Suprapubic skin (tissue), 4 donors: ENCODE measurements around the gene EML1. TPM values are rescaled to one million over a fixed set of nuclear protein-coding genes. Genes with fewer than 3 reads are reported as not detected.

Source experiments
- DNase-seq, 2 donors: peaks; one replicate each; pipeline ENCODE4 v3.0.0-alpha.2; 2019; ENCODE audit warnings: low spot score in 2 of 2
- H3K27ac ChIP-seq: fragments of 200-600 bp; sonication (generic); one replicate; pipeline ENCODE4 v1.5.1; 2019
- H3K27me3 ChIP-seq: fragments of 200-600 bp; sonication (generic); one replicate; pipeline ENCODE4 v1.5.1; 2019
- H3K36me3 ChIP-seq: fragments of 200-600 bp; sonication (generic); one replicate; pipeline ENCODE4 v1.5.1; 2019
- H3K4me1 ChIP-seq: fragments of 200-600 bp; sonication (generic); one replicate; pipeline ENCODE4 v1.5.1; 2019
- H3K4me3 ChIP-seq: fragments of 200-600 bp; sonication (generic); one replicate; pipeline ENCODE4 v1.5.1; 2019; ENCODE audit warnings: mild to moderate bottlenecking
- H3K9me3 ChIP-seq: fragments of 200-600 bp; sonication (generic); one replicate; pipeline ENCODE4 v1.5.1; 2019
- EP300 ChIP-seq: sonication (generic); formaldehyde crosslinking; IDR thresholded peaks from one replicate; pipeline ENCODE4 v1.6.1; 2017; ENCODE audit warnings: antibody characterized with exemption
- POLR2A ChIP-seq, 2 donors: fragments of 450-650 bp; IDR thresholded peaks; one replicate each; pipeline ENCODE4 v1.6.1; 2017; ENCODE audit warnings: antibody characterized with exemption in 2 of 2, mild to moderate bottlenecking in 2 of 2, moderate library complexity in 2 of 2
- POLR2AphosphoS5 ChIP-seq, 3 donors: sonication (generic); formaldehyde crosslinking; IDR thresholded peaks; one replicate each; pipeline ENCODE4 v1.6.1; 2017; ENCODE audit warnings: antibody characterized with exemption in 3 of 3
- WGBS: methylation state at CpG from one replicate; pipeline ENCODE4 v1.1.5; 2018; 5-methylcytosine and 5-hydroxymethylcytosine counted together
- total RNA-seq, 4 donors: library from RNA; depleted of rRNA; stranded (reverse); fragments of >200 nt; gene quantifications; one replicate each; pipeline ENCODE4 v1.1.0, GENCODE V29; 2016
- TF ChIP-seq, protein P1 (sequence below), 2 donors: fragments of 200-600 bp in 1 of 2; fragments of 450-650 bp in 1 of 2; sonication (generic) in 1 of 2; IDR thresholded peaks; one replicate each; pipeline ENCODE4 v1.5.1; 2016 to 2019; ENCODE audit warnings: antibody characterized with exemption in 2 of 2, mild to moderate bottlenecking in 1 of 2, moderate library complexity in 1 of 2

The EML1 gene
- total RNA-seq, 4 donors from 2014 or later, result 9.6 to 17.6 (median 15.4) TPM

DNA sequence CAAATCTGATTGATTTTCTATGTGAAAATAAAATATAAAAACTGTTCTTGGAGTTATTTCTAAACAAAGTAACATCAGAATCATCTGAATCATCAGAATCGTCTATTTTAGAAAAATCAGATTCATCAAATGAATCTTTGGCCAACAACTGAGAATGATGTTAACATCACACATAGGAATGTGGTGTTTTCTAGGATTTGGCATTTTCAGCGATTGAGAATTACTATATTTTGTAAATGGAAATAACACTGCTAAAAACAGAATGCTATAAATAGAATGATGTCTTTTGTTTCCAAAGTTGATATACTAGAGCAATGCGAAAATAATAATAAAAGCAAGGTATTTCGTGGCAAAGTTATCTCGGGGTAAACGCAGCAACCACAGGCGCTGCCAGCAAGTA is 198.1 kb downstream of the EML1 start:
- H3K27me3 ChIP-seq, result no peaks in the 10 kb centered on the region
- 73% methylated on average over 7 of the region's 7 CpGs for WGBS
- no peak overlapping the region for H3K4me3 ChIP-seq
- H3K27ac ChIP-seq, result no peak overlapping the region
- DNase-seq, result no peak
- H3K9me3 ChIP-seq, result no peaks in the 10 kb centered on the region
- no peaks in the 10 kb centered on the region for H3K36me3 ChIP-seq
- peaks cover 2% of the 10 kb centered on the region for H3K4me1 ChIP-seq
- no peak for TF ChIP-seq POLR2A (IDR thresholded peaks at IDR 0.05)
- TF ChIP-seq, protein P1, sequence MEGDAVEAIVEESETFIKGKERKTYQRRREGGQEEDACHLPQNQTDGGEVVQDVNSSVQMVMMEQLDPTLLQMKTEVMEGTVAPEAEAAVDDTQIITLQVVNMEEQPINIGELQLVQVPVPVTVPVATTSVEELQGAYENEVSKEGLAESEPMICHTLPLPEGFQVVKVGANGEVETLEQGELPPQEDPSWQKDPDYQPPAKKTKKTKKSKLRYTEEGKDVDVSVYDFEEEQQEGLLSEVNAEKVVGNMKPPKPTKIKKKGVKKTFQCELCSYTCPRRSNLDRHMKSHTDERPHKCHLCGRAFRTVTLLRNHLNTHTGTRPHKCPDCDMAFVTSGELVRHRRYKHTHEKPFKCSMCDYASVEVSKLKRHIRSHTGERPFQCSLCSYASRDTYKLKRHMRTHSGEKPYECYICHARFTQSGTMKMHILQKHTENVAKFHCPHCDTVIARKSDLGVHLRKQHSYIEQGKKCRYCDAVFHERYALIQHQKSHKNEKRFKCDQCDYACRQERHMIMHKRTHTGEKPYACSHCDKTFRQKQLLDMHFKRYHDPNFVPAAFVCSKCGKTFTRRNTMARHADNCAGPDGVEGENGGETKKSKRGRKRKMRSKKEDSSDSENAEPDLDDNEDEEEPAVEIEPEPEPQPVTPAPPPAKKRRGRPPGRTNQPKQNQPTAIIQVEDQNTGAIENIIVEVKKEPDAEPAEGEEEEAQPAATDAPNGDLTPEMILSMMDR (IDR thresholded peaks at IDR 0.05), result no peak
- no peak for TF ChIP-seq POLR2AphosphoS5 (IDR thresholded peaks at IDR 0.05)
- no peak for TF ChIP-seq EP300

Other genes starting within 250 kb of the EML1 start
- 10 to 100 TPM; 18.8 to 53.2 (median 48.0) TPM for gene CCDC85C, start 189.2 kb upstream of the EML1 start, total RNA-seq
- gene HHIPL1, start 148.3 kb upstream of the EML1 start, total RNA-seq, result 1 to 10 TPM in 1 of 4 donors, under 1 TPM in 3; 0.13 to 4.7 (median 0.56) TPM
- gene CYP46A1, start 109.1 kb upstream of the EML1 start, total RNA-seq, result 1 to 10 TPM in 2 of 4 donors, under 1 TPM in 1, not detected in 1; 0.47 to 2.0 (median 1.0) TPM